ENCODE measurements around the gene VAC14.

Gene VAC14

DNA sequence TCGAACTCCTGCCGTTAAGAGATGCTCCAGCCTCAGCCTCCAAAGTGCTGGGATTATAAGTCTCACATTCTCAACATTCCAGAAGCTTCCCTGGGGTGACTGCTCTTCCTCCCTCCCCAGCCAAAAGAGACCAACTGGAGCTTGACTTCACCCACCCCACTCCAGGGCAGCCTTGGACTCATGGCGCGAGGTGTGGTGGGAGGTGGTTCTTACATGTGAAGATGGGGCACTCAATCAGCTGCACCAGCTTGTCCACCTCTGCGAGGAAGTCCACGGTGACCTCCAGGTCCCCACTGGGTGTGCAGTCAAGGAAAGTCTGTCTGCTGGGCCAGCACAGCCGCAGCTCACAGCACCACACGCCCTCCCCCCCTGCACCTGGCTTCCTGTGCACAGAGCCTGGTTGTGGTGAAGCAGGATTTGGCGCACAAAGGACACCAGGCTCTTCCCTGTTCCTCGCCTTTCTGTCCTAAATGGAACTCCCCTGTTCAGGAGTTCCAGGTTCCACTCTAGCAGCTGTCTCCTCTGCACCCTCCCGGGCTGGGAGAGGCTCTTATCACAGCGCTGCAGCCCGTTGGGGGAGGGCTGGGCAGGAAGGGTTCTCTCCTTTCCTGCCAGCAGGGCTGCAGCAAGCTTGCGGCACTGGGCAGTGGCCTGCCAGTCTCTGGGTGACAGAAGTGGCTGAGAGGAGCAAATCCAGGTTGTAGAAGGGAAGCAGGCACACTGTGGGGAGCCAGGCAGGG, 105.5 kb downstream of the VAC14 start:
- H3K9me2 ChIP-seq (replicated peaks; ENCODE audit: low read depth, low read length) = no peaks in the 10 kb centered on the region
- peaks cover 3% of the 10 kb centered on the region; the same call in 1 of the 2 replicates for H3K36me3 ChIP-seq (ENCODE audit: insufficient read depth, low read length)
- H3K9ac ChIP-seq (ENCODE audit: low read depth, low read length, poor library complexity, severe bottlenecking) = peak overlapping the region; percentile 74
- peak overlapping the region; percentile 52; the same call in 1 of the 2 replicates for H2AFZ ChIP-seq (ENCODE audit: low read length)
- H3K27me3 ChIP-seq (ENCODE audit: insufficient read depth, low read length, poor library complexity, severe bottlenecking) = no peaks in the 10 kb centered on the region
- H4K20me1 ChIP-seq (ENCODE audit: insufficient read depth, low read length, poor library complexity, severe bottlenecking) = no peaks in the 10 kb centered on the region
- peaks cover 59% of the 10 kb centered on the region for H3K4me1 ChIP-seq (ENCODE audit: insufficient read depth, low read length, poor library complexity, severe bottlenecking)
- H3K79me2 ChIP-seq (ENCODE audit: insufficient read depth, low read length) = 0 out of 2 replicates have a peak, but pooled peaks cover 4% of the 10 kb centered on the region
- H3K4me3 ChIP-seq (ENCODE audit: low read length, poor library complexity, severe bottlenecking) = peak overlapping the region; percentile 61
- peak overlapping the region; percentile 68 for H3K4me2 ChIP-seq (ENCODE audit: low read depth, low read length, poor library complexity, severe bottlenecking)
- TF ChIP-seq EZH2phosphoT487 (IDR thresholded peaks at IDR 0.05; ENCODE audit: borderline replicate concordance) (no peak), CTCF (conservative IDR thresholded peaks at IDR 0.05; ENCODE audit: low read length) (peak; percentile 28; the same call in 1 of the 2 replicates)
- no peaks in the 10 kb centered on the region for H3F3A ChIP-seq (ENCODE audit: low read depth)
- H3K9me3 ChIP-seq (ENCODE audit: insufficient read depth, low read depth, low read length) = no peaks in the 10 kb centered on the region

- H3K79me2 ChIP-seq (ENCODE audit: insufficient read depth, low read length) = 0 out of 2 replicates have a peak, but pooled peaks cover 4% of the 10 kb centered on the region
- no peaks in the 10 kb centered on the region for H3K9me3 ChIP-seq (ENCODE audit: insufficient read depth, low read depth, low read length)
- H4K20me1 ChIP-seq (ENCODE audit: insufficient read depth, low read length, poor library complexity, severe bottlenecking) = no peaks in the 10 kb centered on the region
- H3K4me1 ChIP-seq (ENCODE audit: insufficient read depth, low read length, poor library complexity, severe bottlenecking) = peaks cover 54% of the 10 kb centered on the region
- H3K27me3 ChIP-seq (ENCODE audit: insufficient read depth, low read length, poor library complexity, severe bottlenecking) = no peaks in the 10 kb centered on the region
- H3K4me2 ChIP-seq (ENCODE audit: low read depth, low read length, poor library complexity, severe bottlenecking) = peak overlapping the region; percentile 68
- no peak overlapping the region for H2AFZ ChIP-seq (ENCODE audit: low read length)
- H3K36me3 ChIP-seq (ENCODE audit: insufficient read depth, low read length) = peaks cover 3% of the 10 kb centered on the region; the same call in 1 of the 2 replicates
- TF ChIP-seq EZH2phosphoT487 (IDR thresholded peaks at IDR 0.05; ENCODE audit: borderline replicate concordance) = no peak
- no peak for TF ChIP-seq CTCF (conservative IDR thresholded peaks at IDR 0.05; ENCODE audit: low read length)
- peak overlapping the region; percentile 74 for H3K9ac ChIP-seq (ENCODE audit: low read depth, low read length, poor library complexity, severe bottlenecking)
- H3K9me2 ChIP-seq (replicated peaks; ENCODE audit: low read depth, low read length) = no peaks in the 10 kb centered on the region
- peak overlapping the region; percentile 61 for H3K4me3 ChIP-seq (ENCODE audit: low read length, poor library complexity, severe bottlenecking)
- H3F3A ChIP-seq (ENCODE audit: low read depth) = no peaks in the 10 kb centered on the region
Observed at GRCh38 chr16:70694868-70695218, 106.1 kb downstream of the VAC14 start.

GRCh38 chr16:70694088-70694867, 106.7 kb downstream of the VAC14 start:
- Histone ChIP-seq H3K79me2 (ENCODE audit: insufficient read depth, low read length) (0 out of 2 replicates have a peak, but pooled peaks cover 4% of the 10 kb centered on the region), H3K27me3 (ENCODE audit: insufficient read depth, low read length, poor library complexity, severe bottlenecking) (no peaks in the 10 kb centered on the region), H3K9ac (ENCODE audit: low read depth, low read length, poor library complexity, severe bottlenecking) (peak overlapping the region; percentile 74), H2AFZ (ENCODE audit: low read length) (no peak overlapping the region), H4K20me1 (ENCODE audit: insufficient read depth, low read length, poor library complexity, severe bottlenecking) (no peaks in the 10 kb centered on the region), H3K9me3 (ENCODE audit: insufficient read depth, low read depth, low read length) (no peaks in the 10 kb centered on the region), H3K4me2 (ENCODE audit: low read depth, low read length, poor library complexity, severe bottlenecking) (peak overlapping the region; percentile 68), H3K4me1 (ENCODE audit: insufficient read depth, low read length, poor library complexity, severe bottlenecking) (peaks cover 49% of the 10 kb centered on the region), H3K9me2 (replicated peaks; ENCODE audit: low read depth, low read length) (no peaks in the 10 kb centered on the region), H3F3A (ENCODE audit: low read depth) (no peaks in the 10 kb centered on the region), H3K36me3 (ENCODE audit: insufficient read depth, low read length) (peaks cover 3% of the 10 kb centered on the region; the same call in 1 of the 2 replicates), H3K4me3 (ENCODE audit: low read length, poor library complexity, severe bottlenecking) (no peak overlapping the region)
- TF ChIP-seq CTCF (conservative IDR thresholded peaks at IDR 0.05; ENCODE audit: low read length) (no peak), EZH2phosphoT487 (IDR thresholded peaks at IDR 0.05; ENCODE audit: borderline replicate concordance) (no peak)
